CMK (cell line): ENCODE data around the gene GLP1R.
"Not testable (repeated sequence)": the region's sequence is repeated elsewhere in the genome, so short reads cannot be mapped to it uniquely, and the experiment has no call there.

Experiments used
- DNase-seq: peaks from one replicate; pipeline ENCODE4 v3.0.0-alpha.2; 2010; ENCODE audit warnings: low read depth

Gene GLP1R

GRCh38 chr6:39128106-39128505, 79.5 kb downstream of the GLP1R start:
- DNase-seq: no peak

GRCh38 chr6:39128832-39129231, 80.3 kb downstream of the GLP1R start:
- DNase-seq: no peak

- no peak for DNase-seq
These were observed 82.1 kb downstream of the GLP1R start for GRCh38 chr6:39130691-39131090.

GRCh38 chr6:39134761-39135160, 86.2 kb downstream of the GLP1R start:
- DNase-seq: not testable (repeated sequence)

GRCh38 chr6:39136207-39136606, 87.6 kb downstream of the GLP1R start:
- DNase-seq: not testable (repeated sequence)

DNA sequence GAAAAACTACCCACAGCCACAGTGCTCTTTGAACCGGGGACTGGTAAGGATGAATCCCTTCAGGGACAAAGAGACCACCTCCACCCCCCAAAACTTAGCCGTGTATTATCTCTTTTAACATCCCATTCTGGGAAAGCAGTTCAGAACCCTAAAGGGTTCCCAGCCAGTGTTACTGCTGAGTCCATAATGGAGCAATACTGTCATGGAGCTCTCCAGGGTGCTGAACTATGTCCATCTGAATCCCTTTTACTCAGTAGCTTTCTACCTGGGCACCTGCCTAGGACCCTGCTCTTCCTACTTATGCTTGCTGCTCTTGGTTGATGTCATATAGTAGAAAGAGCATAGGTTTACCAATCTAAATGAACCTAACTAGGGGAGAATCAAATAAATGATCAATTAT, 88.7 kb downstream of the GLP1R start:
- DNase-seq: no peak
